HG02678 (cell line): ENCODE data around the gene LAMA3.
"Not testable (repeated sequence)": the region's sequence is repeated elsewhere in the genome, so short reads cannot be mapped to it uniquely, and the experiment has no call there.

Experiments used
- ATAC-seq: cut with Tn5 transposase; IDR thresholded peaks from one replicate; pipeline ENCODE4 v1.9.1; 2021; ENCODE audit warnings: mild to moderate bottlenecking, moderate library complexity; ENCODE audit not compliant: unreplicated experiment

Gene LAMA3

GRCh38 chr18:23703987-23704384, 14.7 kb downstream of the LAMA3 start:
- no peak for ATAC-seq

DNA sequence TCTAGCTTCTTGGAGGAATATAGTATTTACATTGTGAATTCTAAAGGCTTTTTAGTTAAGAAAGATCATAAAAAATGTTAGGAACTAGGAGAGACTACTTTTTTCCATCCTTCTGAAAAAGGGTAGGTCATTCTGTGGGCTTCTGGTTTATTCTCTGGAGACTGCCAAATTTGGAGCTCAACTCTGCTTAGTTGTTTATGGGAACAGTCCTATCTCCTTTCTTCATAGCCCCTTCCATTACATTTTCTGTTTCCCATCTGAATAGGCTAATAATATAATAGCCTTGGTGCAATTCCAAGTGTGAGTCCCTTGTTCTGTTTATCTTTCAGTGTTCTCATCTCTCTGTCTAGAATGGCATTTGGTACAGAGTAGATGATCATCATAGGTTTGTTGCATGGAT, 15.6 kb downstream of the LAMA3 start:
- ATAC-seq: no peak

GRCh38 chr18:23706971-23707640, 17.9 kb downstream of the LAMA3 start:
- no peak for ATAC-seq

DNA sequence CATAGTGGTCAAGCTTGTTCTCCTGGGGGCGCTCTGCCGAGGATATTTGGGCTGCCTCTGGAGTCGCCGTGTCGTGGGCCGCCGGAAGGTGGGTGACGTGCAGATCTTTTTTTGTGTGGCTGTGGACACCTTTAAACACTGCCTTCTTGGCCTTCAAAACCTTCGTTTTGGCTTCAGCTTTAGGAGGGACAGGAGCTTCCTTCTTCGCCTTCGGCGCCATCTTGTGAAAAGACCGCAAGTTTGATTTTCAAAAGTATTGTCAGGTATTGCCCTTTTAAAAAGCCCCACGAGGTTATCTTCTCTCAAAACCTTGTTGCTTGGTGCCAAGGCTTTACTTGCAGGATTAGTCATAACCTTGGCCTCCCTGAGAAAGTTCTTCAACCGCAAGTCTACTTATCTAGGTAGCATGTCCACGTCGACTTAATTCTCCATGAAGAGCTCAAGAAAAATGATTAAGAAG, 20.8 kb downstream of the LAMA3 start:
- no peak for ATAC-seq

- no peak for ATAC-seq
Measured at GRCh38 chr18:23710946-23711345, 21.7 kb downstream of the LAMA3 start.

DNA sequence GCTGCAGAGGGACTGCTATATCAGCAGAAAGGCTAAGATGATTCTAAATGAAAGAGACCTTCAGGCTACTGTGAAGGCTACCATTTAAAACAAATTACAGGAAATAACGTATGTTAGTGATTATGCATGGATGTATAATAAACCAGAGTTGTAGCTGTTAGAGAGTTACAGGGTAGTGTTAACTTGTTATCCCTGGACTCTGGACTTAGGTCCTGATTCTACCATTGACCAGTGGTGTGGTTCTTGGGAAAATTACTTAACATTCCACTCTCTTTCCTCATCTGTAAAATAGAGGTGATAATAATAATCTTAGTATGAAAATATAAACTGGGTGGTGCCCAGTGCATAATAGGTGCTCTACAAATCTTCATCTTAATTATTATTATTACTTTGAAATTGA, 22.2 kb downstream of the LAMA3 start:
- ATAC-seq: no peak

DNA sequence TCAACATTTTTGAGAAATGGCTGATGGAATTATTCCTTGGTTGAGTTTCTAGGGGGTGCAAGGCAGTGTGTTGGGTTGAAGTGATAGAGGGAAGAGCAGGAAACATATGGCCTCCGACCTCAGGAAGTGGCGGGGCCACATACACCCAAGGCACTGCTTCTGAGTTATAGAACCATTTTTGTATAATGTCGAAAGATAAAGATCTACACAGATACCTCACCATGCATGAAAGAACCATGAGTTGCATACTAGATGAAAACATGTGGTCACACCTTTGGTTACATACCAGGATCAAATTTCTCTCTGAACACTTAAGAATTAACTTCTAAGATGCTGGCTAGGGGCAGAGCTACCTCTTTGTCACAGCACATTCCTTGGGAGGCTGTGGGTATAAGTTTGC, 23.2 kb downstream of the LAMA3 start:
- ATAC-seq: no peak

GRCh38 chr18:23714576-23714975, 25.3 kb downstream of the LAMA3 start:
- ATAC-seq: no peak

- ATAC-seq: not testable (repeated sequence)
Measured at GRCh38 chr18:23716079-23716478, 26.8 kb downstream of the LAMA3 start.

GRCh38 chr18:23716516-23716915, 27.3 kb downstream of the LAMA3 start:
- no peak for ATAC-seq

- no peak for ATAC-seq
Measured at GRCh38 chr18:23716966-23717365, 27.7 kb downstream of the LAMA3 start.

GRCh38 chr18:23718243-23718720, 29.0 kb downstream of the LAMA3 start:
- no peak for ATAC-seq

GRCh38 chr18:23718731-23719130, 29.5 kb downstream of the LAMA3 start:
- no peak for ATAC-seq

GRCh38 chr18:23719634-23720201, 30.5 kb downstream of the LAMA3 start:
- no peak for ATAC-seq

DNA sequence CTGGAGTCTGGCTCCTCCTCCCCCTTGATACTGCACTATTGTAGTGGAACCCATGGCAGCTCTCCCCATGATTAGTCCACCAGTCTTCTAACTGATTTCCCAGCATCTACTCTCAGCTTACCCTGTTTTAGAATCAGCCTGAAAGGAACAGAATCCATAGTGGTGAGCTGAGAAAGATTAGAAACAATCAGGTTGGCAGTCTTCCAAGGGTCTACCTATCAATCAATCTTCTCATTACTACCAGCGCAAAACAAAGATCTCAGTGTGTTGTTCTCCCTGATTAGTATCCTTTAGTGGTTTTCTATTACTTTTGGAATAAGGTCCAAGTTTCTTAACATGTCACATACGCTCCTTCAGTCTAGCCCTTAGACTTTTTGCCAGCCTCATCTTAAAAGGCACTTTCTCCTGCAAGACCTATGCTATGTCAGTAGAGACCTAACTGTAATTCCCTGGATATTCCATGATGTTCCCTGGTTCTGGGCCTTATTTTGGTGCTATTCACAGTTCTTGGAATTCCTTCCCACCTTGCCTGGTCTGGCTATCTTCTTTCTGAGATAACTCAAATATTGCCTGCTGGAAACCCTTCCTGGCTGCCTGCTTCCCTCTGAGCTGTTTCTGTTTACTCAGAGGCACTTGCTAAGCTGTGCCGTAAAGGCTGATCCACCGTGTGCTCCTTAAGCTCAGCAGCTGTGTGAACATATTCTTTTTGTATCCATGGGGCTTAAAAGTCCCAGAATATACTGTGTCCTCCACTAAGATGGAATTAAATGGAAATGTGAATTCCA, 32.6 kb downstream of the LAMA3 start:
- ATAC-seq: no peak

DNA sequence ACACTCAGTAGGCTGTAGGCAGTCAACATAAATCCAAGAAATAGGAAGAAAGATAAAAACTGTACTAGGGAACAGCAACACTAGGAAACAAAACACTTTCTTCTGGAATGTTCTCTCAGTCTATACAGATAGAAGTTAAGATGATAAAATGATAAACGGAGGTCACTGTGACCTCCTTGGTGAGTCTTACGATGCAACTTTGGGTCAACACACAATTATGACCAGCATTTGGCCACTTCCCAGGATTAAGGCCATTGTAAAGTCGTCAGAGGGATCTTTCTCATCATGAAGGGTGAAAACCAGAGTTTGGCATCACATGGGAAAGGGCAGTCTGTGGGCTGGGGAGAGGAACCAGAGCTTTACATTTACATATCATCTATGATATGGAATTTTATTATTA, 33.4 kb downstream of the LAMA3 start:
- no peak for ATAC-seq

GRCh38 chr18:23723121-23723520, 33.9 kb downstream of the LAMA3 start:
- no peak for ATAC-seq

GRCh38 chr18:23724681-23725080, 35.4 kb downstream of the LAMA3 start:
- ATAC-seq: no peak

DNA sequence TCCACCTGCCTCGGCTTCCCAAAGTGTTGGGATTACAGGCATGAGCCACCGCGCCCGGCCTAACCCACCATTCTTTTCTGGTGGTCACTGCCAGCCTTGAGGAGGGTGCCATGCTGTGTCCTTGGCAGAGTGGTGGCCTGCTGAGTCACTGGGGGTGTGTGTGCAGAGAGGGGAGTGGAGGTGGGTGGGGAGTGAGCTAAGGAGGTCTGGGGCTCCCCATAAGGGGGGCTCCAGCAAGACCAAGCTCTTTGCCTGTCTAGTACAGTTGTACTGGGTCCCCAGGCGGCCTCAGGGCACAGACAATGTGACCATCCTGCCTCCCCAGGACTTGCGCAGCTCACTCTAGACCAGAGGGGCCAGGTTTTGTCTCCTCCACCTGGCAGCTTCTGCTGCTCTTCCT, 36.1 kb downstream of the LAMA3 start:
- ATAC-seq: no peak

GRCh38 chr18:23725827-23726661, 36.8 kb downstream of the LAMA3 start:
- ATAC-seq: no peak
